GM23248 (cell line): Measurements from ENCODE around the gene ADRB1.

Source experiments
- EZH2 ChIP-seq: fragments of 200-600 bp; sonication (generic); IDR thresholded peaks from 2 replicates; pipeline ENCODE4 v1.6.1; 2018; ENCODE audit warnings: antibody characterized with exemption, mild to moderate bottlenecking; ENCODE audit not compliant: insufficient read depth, poor library complexity, severe bottlenecking
- EZH2phosphoT487 ChIP-seq: fragments of 200-600 bp; sonication (generic); IDR thresholded peaks from 2 replicates; pipeline ENCODE4 v1.6.1; 2018; ENCODE audit warnings: antibody characterized with exemption, moderate library complexity, mild to moderate bottlenecking, low read depth; ENCODE audit not compliant: insufficient read depth

- TF ChIP-seq EZH2 = no peak
- TF ChIP-seq EZH2phosphoT487 = no peak
Observed at GRCh38 chr10:114094795-114095194, 51.1 kb downstream of the ADRB1 start.
